Measurements from ENCODE around the gene NDUFS6. TPM values are rescaled to one million over a fixed set of nuclear protein-coding genes. Genes with fewer than 3 reads are reported as not detected.

NDUFS6 gene
- total and polyA plus RNA-seq, 2 of the 8 experiments (the other 6 are each of a cell fraction or from before 2014, with no cell fraction given): 72.7 to 191 TPM

DNA sequence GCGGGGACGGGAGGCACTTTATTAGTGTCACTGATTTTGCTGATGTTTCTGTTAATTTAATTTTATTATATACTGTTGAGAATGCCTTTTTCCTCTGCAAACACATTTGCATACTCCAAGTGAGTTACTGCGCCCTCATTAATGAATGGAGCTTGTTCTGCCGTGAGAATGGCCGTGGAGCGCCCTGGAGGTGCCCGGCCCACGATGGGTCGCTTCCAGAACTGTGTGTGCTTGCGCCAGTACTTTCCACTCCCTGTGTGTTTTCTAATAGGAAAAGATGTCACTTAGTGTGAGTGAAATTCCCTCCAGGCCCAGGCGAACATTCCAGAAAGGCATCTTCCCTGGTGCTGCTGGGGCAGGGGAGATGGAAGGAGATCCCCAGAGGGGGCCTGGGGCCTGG is 30.1 kb downstream of the NDUFS6 start:
- Histone ChIP-seq H4K8ac (ENCODE audit: extremely low read depth, insufficient read depth, low read length) (no peak overlapping the region), H3K23ac (ENCODE audit: insufficient read length) (no peak overlapping the region), H2BK5ac (ENCODE audit: low read depth, low read length) (no peak overlapping the region), H4K20me1 (replicated peaks in 1 of 2; ENCODE audit: control insufficient read depth in 1 of 2, insufficient read depth in 2 of 2, low read length in 2 of 2) (no peaks in the 10 kb centered on the region), H4K91ac (replicated peaks; ENCODE audit: insufficient read length, low read length) (no peak overlapping the region), H3K4me3 (ENCODE audit: extremely low read depth in 1 of 4, insufficient read depth in 2 of 4, low read depth in 3 of 4, low read length in 4 of 4) (no peak overlapping the region), H3K27me3 (replicated peaks in 1 of 4; ENCODE audit: control insufficient read depth in 3 of 4, extremely low read depth in 1 of 4, insufficient read depth in 3 of 4, low read length in 3 of 4) (no peaks in the 10 kb centered on the region), H3K14ac (ENCODE audit: insufficient read length) (no peak overlapping the region), H3K56ac (replicated peaks; ENCODE audit: insufficient read length, low read depth, low read length) (no peak overlapping the region), H3K18ac (ENCODE audit: extremely low read depth, low read length) (no peak overlapping the region), H2AFZ (ENCODE audit: low read length) (no peak overlapping the region), H2BK20ac (ENCODE audit: low read length) (no peak overlapping the region), H3K27ac (ENCODE audit: low read depth, low read length) (no peak overlapping the region), H3K4me1 (replicated peaks in 1 of 4; ENCODE audit: control insufficient read depth in 3 of 4, insufficient read depth in 4 of 4, low read length in 3 of 4) (peaks cover 3 to 21% (median 9%) of the 10 kb centered on the region in 4 experiments), H2BK15ac (ENCODE audit: low read length) (no peak overlapping the region), H2AK5ac (ENCODE audit: low read depth, low read length) (no peak overlapping the region), H3K79me1 (ENCODE audit: low read depth, low read length) (no peaks in the 10 kb centered on the region), H3K4ac (replicated peaks; ENCODE audit: insufficient read length, low read depth, low read length) (no peak overlapping the region), H3K79me2 (ENCODE audit: control insufficient read depth in 1 of 2, insufficient read depth in 2 of 2, low read length in 2 of 2) (no peaks in the 10 kb centered on the region), H4K5ac (ENCODE audit: insufficient read length, low read depth, low read length) (no peak overlapping the region), H3K36me3 (ENCODE audit: control insufficient read depth in 2 of 4, insufficient read depth in 4 of 4, low read length in 3 of 4) (no peaks in the 10 kb centered on the region), H3K9ac (replicated peaks in 1 of 4; ENCODE audit: extremely low read depth in 1 of 4, low read depth in 3 of 4, low read length in 3 of 4) (no peak overlapping the region), H2BK12ac (ENCODE audit: low read depth, low read length) (no peak overlapping the region), H2BK120ac (replicated peaks; ENCODE audit: low read depth, low read length) (no peak overlapping the region), H3K4me2 (ENCODE audit: insufficient read depth in 1 of 2, low read depth in 2 of 2, low read length in 2 of 2) (no peak overlapping the region; a peak in 1 of 4 replicates), H3K9me3 (ENCODE audit: insufficient read depth in 2 of 2, low read depth in 1 of 2, low read length in 1 of 2) (no peaks in the 10 kb centered on the region), H3K23me2 (ENCODE audit: low read depth, low read length) (no peaks in the 10 kb centered on the region; the same call in 1 of the 2 replicates)
- no peak for DNase-seq (ENCODE audit: low read depth in 1 of 2, low spot score in 2 of 2)
- 85% methylated on average over 11 of the region's 11 CpGs; no CpG with 5 or more reads in 1 of the 2 experiments for WGBS, 2 experiments (ENCODE audit: extremely low coverage in 1 of 2, insufficient coverage in 1 of 2, insufficient read length in 1 of 2, insufficient replicate concordance in 2 of 2, low coverage in 1 of 2, low lambda C conversion rate in 2 of 2, missing lambda C conversion rate in 1 of 2)
- ChIA-PET CTCF (ENCODE audit: partially characterized antibody) (interaction anchor here (0.7 to 1.9 kb wide), 5 partner anchors 8 to 147 kb away, joined by 3 to 7 read pairs (median 3); no protein-coding TSS in a partner anchor), POLR2A (ENCODE audit: partially characterized antibody) (interaction anchor here (0.9 kb wide), 1 partner anchor 42 kb away, joined by 3 read pairs; no protein-coding TSS in a partner anchor)
- no peak for FAIRE-seq
- no peak for TF ChIP-seq CBX5 (IDR thresholded peaks at IDR 0.05; ENCODE audit: low read depth, low read length)
- TF ChIP-seq CREB1 (IDR thresholded peaks at IDR 0.05): no peak
- TF ChIP-seq TCF12 (IDR thresholded peaks at IDR 0.05; ENCODE audit: low read depth, low read length): no peak
- TF ChIP-seq, protein P1, sequence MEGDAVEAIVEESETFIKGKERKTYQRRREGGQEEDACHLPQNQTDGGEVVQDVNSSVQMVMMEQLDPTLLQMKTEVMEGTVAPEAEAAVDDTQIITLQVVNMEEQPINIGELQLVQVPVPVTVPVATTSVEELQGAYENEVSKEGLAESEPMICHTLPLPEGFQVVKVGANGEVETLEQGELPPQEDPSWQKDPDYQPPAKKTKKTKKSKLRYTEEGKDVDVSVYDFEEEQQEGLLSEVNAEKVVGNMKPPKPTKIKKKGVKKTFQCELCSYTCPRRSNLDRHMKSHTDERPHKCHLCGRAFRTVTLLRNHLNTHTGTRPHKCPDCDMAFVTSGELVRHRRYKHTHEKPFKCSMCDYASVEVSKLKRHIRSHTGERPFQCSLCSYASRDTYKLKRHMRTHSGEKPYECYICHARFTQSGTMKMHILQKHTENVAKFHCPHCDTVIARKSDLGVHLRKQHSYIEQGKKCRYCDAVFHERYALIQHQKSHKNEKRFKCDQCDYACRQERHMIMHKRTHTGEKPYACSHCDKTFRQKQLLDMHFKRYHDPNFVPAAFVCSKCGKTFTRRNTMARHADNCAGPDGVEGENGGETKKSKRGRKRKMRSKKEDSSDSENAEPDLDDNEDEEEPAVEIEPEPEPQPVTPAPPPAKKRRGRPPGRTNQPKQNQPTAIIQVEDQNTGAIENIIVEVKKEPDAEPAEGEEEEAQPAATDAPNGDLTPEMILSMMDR (IDR thresholded peaks at IDR 0.05; ENCODE audit: control extremely low read depth in 1 of 3, insufficient read depth in 1 of 3, low read depth in 1 of 3, low read length in 3 of 3): no peak
- no peak for TF ChIP-seq BACH1 (IDR thresholded peaks at IDR 0.05; ENCODE audit: low read length)
- TF ChIP-seq SRF (IDR thresholded peaks at IDR 0.05; ENCODE audit: low read depth, low read length): no peak
- no peak for TF ChIP-seq SP2 (IDR thresholded peaks at IDR 0.05; ENCODE audit: low read length)
- TF ChIP-seq, protein P2, sequence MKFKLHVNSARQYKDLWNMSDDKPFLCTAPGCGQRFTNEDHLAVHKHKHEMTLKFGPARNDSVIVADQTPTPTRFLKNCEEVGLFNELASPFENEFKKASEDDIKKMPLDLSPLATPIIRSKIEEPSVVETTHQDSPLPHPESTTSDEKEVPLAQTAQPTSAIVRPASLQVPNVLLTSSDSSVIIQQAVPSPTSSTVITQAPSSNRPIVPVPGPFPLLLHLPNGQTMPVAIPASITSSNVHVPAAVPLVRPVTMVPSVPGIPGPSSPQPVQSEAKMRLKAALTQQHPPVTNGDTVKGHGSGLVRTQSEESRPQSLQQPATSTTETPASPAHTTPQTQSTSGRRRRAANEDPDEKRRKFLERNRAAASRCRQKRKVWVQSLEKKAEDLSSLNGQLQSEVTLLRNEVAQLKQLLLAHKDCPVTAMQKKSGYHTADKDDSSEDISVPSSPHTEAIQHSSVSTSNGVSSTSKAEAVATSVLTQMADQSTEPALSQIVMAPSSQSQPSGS (IDR thresholded peaks at IDR 0.05; ENCODE audit: low read length): no peak
- TF ChIP-seq FOSL1 (IDR thresholded peaks at IDR 0.05; ENCODE audit: insufficient read depth, low read depth, low read length): no peak
- no peak for TF ChIP-seq KDM1A (IDR thresholded peaks at IDR 0.05; ENCODE audit: borderline replicate concordance, low read length)
- TF ChIP-seq KDM5A (IDR thresholded peaks at IDR 0.05; ENCODE audit: low read length): no peak
